HG03457 (cell line): ENCODE results near the gene HID1.

Source experiments
- ATAC-seq: cut with Tn5 transposase; IDR thresholded peaks from one replicate; pipeline ENCODE4 v1.9.1; 2021; ENCODE audit warnings: moderate number of reproducible peaks; ENCODE audit not compliant: unreplicated experiment

The HID1 gene

DNA sequence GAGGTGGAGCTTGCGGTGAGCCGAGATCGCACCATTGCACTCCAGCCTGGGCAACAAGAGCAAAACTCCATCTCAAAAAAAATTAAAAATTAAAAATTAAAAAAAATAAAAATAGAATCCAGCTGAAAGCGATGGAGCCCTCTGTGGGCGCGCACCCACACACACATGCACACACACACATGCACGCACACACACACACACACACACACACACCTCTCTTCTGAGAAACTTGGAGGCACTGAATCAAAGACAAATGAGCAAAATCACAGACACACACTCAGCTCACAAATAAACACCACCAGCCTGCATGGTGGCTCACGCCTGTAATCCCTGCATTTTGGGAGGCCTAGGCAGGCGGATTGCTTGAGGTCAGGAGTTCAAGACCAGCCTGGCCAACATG is 69.5 kb downstream of the HID1 start:
- ATAC-seq = no peak

DNA sequence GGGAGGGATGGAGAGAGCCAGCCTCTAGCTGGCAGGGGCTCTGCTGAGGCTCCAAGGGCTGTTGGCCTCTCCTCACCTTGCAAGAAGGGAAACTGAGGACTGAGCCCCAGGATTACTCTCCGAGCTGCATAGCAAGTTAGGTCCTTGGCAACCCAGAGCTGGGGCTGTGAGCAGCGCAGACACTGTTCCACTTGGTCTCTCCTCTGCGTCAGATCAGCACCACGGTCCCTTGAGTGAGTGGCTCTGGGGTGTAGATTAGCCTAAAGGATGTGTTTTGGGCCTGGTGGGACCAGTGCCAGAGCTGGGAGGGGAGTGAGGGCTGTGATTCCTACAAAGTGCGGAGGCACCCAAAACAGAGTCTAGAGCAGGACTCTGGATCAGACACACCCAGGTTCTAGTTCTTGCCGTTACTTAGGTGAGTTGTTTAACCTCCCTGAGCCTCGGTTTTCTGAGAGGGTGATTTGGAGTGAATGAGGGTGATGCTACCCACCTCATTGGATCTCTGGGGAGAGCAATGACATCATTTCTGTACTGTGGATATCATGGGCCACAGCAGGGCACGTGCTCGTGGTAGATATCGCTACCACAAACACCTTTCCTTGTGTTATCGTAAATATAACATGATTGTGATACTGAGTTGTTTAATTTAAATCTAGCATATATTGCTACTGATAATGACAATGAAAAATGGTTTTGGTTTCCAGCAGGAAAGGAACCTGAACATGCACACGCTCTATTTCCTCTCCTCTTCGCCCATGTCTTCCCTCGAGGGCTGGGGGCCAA is 71.0 kb downstream of the HID1 start:
- no peak for ATAC-seq
